ENCODE results near the gene KLF3.

DNA sequence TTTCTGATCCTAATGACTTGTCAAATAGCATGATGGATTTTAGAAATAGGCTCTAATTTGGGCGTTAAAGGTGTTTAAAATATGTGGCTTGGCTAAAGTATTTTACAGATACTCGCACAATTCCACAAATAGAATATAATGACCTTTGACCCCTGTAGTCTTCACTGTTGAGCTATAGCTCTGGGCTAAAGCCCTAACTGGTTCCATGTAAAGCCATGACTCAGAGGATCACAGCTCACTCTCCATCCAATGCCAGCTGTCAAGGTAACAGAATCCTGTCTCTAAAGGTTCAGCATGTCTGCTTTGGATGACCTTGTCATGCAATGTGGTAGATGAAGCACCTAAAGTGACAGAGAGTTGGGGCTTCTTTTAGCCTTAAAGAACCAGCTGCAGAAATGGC lies 76.3 kb downstream of the KLF3 start:
- no peak for TF ChIP-seq TEAD4 (IDR thresholded peaks at IDR 0.05; ENCODE audit: low read length)
- TF ChIP-seq TEAD4 (CRISPR knock-in tag; IDR thresholded peaks at IDR 0.05; ENCODE audit: borderline replicate concordance): no peak
- no peak for TF ChIP-seq NRF1 (conservative IDR thresholded peaks at IDR 0.05 in 1 of 2, IDR thresholded peaks at IDR 0.05 in 1 of 2)
- TF ChIP-seq, protein P1, sequence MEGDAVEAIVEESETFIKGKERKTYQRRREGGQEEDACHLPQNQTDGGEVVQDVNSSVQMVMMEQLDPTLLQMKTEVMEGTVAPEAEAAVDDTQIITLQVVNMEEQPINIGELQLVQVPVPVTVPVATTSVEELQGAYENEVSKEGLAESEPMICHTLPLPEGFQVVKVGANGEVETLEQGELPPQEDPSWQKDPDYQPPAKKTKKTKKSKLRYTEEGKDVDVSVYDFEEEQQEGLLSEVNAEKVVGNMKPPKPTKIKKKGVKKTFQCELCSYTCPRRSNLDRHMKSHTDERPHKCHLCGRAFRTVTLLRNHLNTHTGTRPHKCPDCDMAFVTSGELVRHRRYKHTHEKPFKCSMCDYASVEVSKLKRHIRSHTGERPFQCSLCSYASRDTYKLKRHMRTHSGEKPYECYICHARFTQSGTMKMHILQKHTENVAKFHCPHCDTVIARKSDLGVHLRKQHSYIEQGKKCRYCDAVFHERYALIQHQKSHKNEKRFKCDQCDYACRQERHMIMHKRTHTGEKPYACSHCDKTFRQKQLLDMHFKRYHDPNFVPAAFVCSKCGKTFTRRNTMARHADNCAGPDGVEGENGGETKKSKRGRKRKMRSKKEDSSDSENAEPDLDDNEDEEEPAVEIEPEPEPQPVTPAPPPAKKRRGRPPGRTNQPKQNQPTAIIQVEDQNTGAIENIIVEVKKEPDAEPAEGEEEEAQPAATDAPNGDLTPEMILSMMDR (IDR thresholded peaks at IDR 0.05 in 2 of 3, conservative IDR thresholded peaks at IDR 0.05 in 1 of 3; ENCODE audit: insufficient read depth in 2 of 3, low read depth in 1 of 3, low read length in 3 of 3): no peak

Data from K562 (cell line).